Chondrocyte (in vitro differentiated cells): ENCODE measurements around the gene C1QTNF6. TPM values are rescaled to one million over a fixed set of nuclear protein-coding genes. Genes with fewer than 3 reads are reported as not detected.

ENCODE experiments used
- DNase-seq: peaks from one replicate; pipeline ENCODE4 v3.0.0; 2021; ENCODE audit warnings: mixed read lengths, low spot score
- H3K27ac Mint-ChIP-seq: one replicate; pipeline ENCODE4 v1.8.0; 2021; ENCODE audit warnings: mild to moderate bottlenecking, moderate library complexity, mixed read lengths; ENCODE audit not compliant: unreplicated experiment
- H3K27me3 Mint-ChIP-seq: 2 replicates; pipeline ENCODE4 v1.8.0; 2021; ENCODE audit warnings: low read depth, mixed read lengths
- H3K36me3 Mint-ChIP-seq: 2 replicates; pipeline ENCODE4 v1.8.0; 2021; ENCODE audit warnings: low read depth, mixed read lengths
- H3K4me1 Mint-ChIP-seq: 2 replicates; pipeline ENCODE4 v1.8.0; 2021; ENCODE audit warnings: low read depth, mild to moderate bottlenecking, mixed read lengths
- H3K4me3 Mint-ChIP-seq: one replicate; pipeline ENCODE4 v1.8.0; 2021; ENCODE audit warnings: mild to moderate bottlenecking, moderate library complexity, mixed read lengths; ENCODE audit not compliant: unreplicated experiment
- H3K9me3 Mint-ChIP-seq: 2 replicates; pipeline ENCODE4 v1.8.0; 2021; ENCODE audit warnings: low read depth, mixed read lengths
- CTCF ChIP-seq: fragments of 200-600 bp; sonication (generic); IDR thresholded peaks from 2 replicates; pipeline ENCODE4 v1.5.0; 2021; ENCODE audit warnings: antibody characterized with exemption, mild to moderate bottlenecking, moderate library complexity
- total RNA-seq: library from RNA; stranded (reverse); gene quantifications from 3 replicates; pipeline ENCODE4 v1.2.1, GENCODE V29; 2021

Gene C1QTNF6
- total RNA-seq, 1 donor from 2014 or later, result 11.3 TPM

- H3K4me3 Mint-ChIP-seq, result no peak overlapping the region
- H3K27me3 Mint-ChIP-seq, result peaks cover 11% of the 10 kb centered on the region
- H3K36me3 Mint-ChIP-seq, result no peaks in the 10 kb centered on the region
- H3K27ac Mint-ChIP-seq, result no peak overlapping the region
- H3K4me1 Mint-ChIP-seq, result peaks cover 3% of the 10 kb centered on the region
- no peaks in the 10 kb centered on the region for H3K9me3 Mint-ChIP-seq
- DNase-seq, result peak; percentile 57
- no peak for TF ChIP-seq CTCF
These were observed 21.9 kb downstream of the C1QTNF6 start for GRCh38 chr22:37165940-37166674.

- H3K4me1 Mint-ChIP-seq, result peaks cover 3% of the 10 kb centered on the region
These were observed 23.0 kb downstream of the C1QTNF6 start for GRCh38 chr22:37165066-37165465.

GRCh38 chr22:37164505-37164887 is 23.6 kb downstream of the C1QTNF6 start:
- Mint-ChIP-seq H3K27me3 (peaks cover 11% of the 10 kb centered on the region), H3K36me3 (no peaks in the 10 kb centered on the region), H3K27ac (no peak overlapping the region), H3K4me3 (no peak overlapping the region), H3K9me3 (no peaks in the 10 kb centered on the region), H3K4me1 (peaks cover 3% of the 10 kb centered on the region)
- peak; percentile 27 for DNase-seq
- TF ChIP-seq CTCF, result no peak

More at GRCh38 chr22:37165066-37165465, 23.0 kb downstream of the C1QTNF6 start:
- Mint-ChIP-seq H3K27ac (no peak overlapping the region), H3K9me3 (no peaks in the 10 kb centered on the region), H3K36me3 (no peaks in the 10 kb centered on the region), H3K27me3 (peaks cover 12% of the 10 kb centered on the region), H3K4me3 (no peak overlapping the region)
- no peak for TF ChIP-seq CTCF
- peak; percentile 38 for DNase-seq

GRCh38 chr22:37163575-37164504 is 24.2 kb downstream of the C1QTNF6 start:
- H3K4me1 Mint-ChIP-seq, result peaks cover 3% of the 10 kb centered on the region
- peaks cover 17% of the 10 kb centered on the region for H3K27me3 Mint-ChIP-seq
- peak; percentile 55 for DNase-seq
- no peak overlapping the region for H3K4me3 Mint-ChIP-seq
- no peaks in the 10 kb centered on the region for H3K9me3 Mint-ChIP-seq
- no peaks in the 10 kb centered on the region for H3K36me3 Mint-ChIP-seq
- H3K27ac Mint-ChIP-seq, result no peak overlapping the region
- TF ChIP-seq CTCF, result no peak

GRCh38 chr22:37163096-37163489 is 25.0 kb downstream of the C1QTNF6 start:
- Mint-ChIP-seq H3K27ac (no peak overlapping the region), H3K27me3 (peaks cover 22% of the 10 kb centered on the region), H3K36me3 (no peaks in the 10 kb centered on the region)

More at GRCh38 chr22:37163096-37163489, 25.0 kb downstream of the C1QTNF6 start:
- peaks cover 3% of the 10 kb centered on the region for H3K4me1 Mint-ChIP-seq
- DNase-seq, result no peak
- TF ChIP-seq CTCF, result no peak
- no peaks in the 10 kb centered on the region for H3K9me3 Mint-ChIP-seq
- no peak overlapping the region for H3K4me3 Mint-ChIP-seq
